Measurements from ENCODE around the gene AMER3. TPM values are rescaled to one million over a fixed set of nuclear protein-coding genes. Genes with fewer than 3 reads are reported as not detected.

AMER3 gene
- total and polyA plus RNA-seq, 2 of the 4 experiments (the other 2 are of a cell fraction) = not detected

- Histone ChIP-seq H3K27me3 (ENCODE audit: control insufficient read depth, insufficient read depth, low read length) (no peaks in the 10 kb centered on the region), H3K4me2 (ENCODE audit: low read depth, low read length) (no peak overlapping the region), H3K79me1 (ENCODE audit: low read depth in 1 of 2, low read length in 2 of 2) (no peaks in the 10 kb centered on the region), H2BK20ac (ENCODE audit: low read depth, low read length) (no peak overlapping the region), H4K8ac (ENCODE audit: low read depth in 2 of 2, low read length in 2 of 2) (no peak overlapping the region), H4K20me1 (ENCODE audit: insufficient read depth, low read length) (no peaks in the 10 kb centered on the region), H3K18ac (ENCODE audit: low read depth, low read length) (no peak overlapping the region), H2AK5ac (ENCODE audit: low read depth, low read length) (no peak overlapping the region), H2AFZ (replicated peaks; ENCODE audit: low read length, poor library complexity) (no peak overlapping the region), H3K9ac (ENCODE audit: low read depth, low read length) (no peak overlapping the region), H2BK15ac (ENCODE audit: low read depth, low read length) (no peak overlapping the region), H3K4me3 (ENCODE audit: insufficient read depth, low read depth, low read length) (no peak overlapping the region), H3K23ac (ENCODE audit: low read depth, low read length) (no peak overlapping the region), H3K56ac (ENCODE audit: extremely low read depth, insufficient read depth, low read length) (no peak overlapping the region), H3K9me3 (ENCODE audit: control insufficient read depth, insufficient read depth, low read length) (no peaks in the 10 kb centered on the region; the same call in 1 of the 2 replicates), H3K4ac (ENCODE audit: low read depth, low read length) (no peak overlapping the region), H3K9me1 (ENCODE audit: insufficient read depth, low read length) (no peaks in the 10 kb centered on the region), H3K36me3 (ENCODE audit: control insufficient read depth, insufficient read depth, low read length) (no peaks in the 10 kb centered on the region), H2AK9ac (replicated peaks; ENCODE audit: low read depth, low read length, poor library complexity) (no peak overlapping the region), H2BK5ac (ENCODE audit: low read depth, low read length, poor library complexity, severe bottlenecking) (no peak overlapping the region), H3K4me1 (ENCODE audit: control insufficient read depth, insufficient read depth, low read length) (no peaks in the 10 kb centered on the region), H4K5ac (ENCODE audit: low read depth, low read length) (no peak overlapping the region), H4K91ac (ENCODE audit: insufficient read depth, low read depth, low read length) (no peak overlapping the region), H3K14ac (replicated peaks; ENCODE audit: low read depth, low read length) (no peak overlapping the region), H2BK120ac (ENCODE audit: low read depth, low read length) (no peak overlapping the region), H3K27ac (ENCODE audit: insufficient read depth, low read length) (no peak overlapping the region)
- in situ Hi-C loops (cut with MboI; ENCODE audit: low sequenced_read_pairs) = no loop called here
- dilution Hi-C loops (cut with HindIII; ENCODE audit: low sequenced_read_pairs, unreplicated experiment) = no loop called here
- BruUV-seq (replicated peaks) = no TSS peak
- ATAC-seq (ENCODE audit: low read depth) (no peak), DNase-seq (no peak)
- ChIA-PET CTCF (no interaction called here), POLR2A (ENCODE audit: unreplicated experiment) (no interaction called here)
- TF ChIP-seq BHLHE40 (IDR thresholded peaks at IDR 0.05; ENCODE audit: low read depth, low read length) = no peak
- TF ChIP-seq MXI1 (IDR thresholded peaks at IDR 0.05; ENCODE audit: borderline replicate concordance, low read depth, low read length) = no peak
- no peak for TF ChIP-seq USF2 (IDR thresholded peaks at IDR 0.05; ENCODE audit: low read depth, low read length)
- TF ChIP-seq SMC3 (IDR thresholded peaks at IDR 0.05; ENCODE audit: low read depth, low read length) = no peak
- no peak for TF ChIP-seq NFE2L2 (IDR thresholded peaks at IDR 0.05; ENCODE audit: low read depth, low read length)
- intact Hi-C loops (cut with micrococcal nuclease) = no loop called here
- WGBS, 2 experiments (ENCODE audit: extremely low coverage in 2 of 2, insufficient read length in 1 of 2) = 72% methylated on average over 6 of the region's 12 CpGs; no CpG with 5 or more reads in 1 of the 2 experiments
Measured at GRCh38 chr2:130763405-130763804, 8.1 kb downstream of the AMER3 start.
